Right lung (tissue), 5 donors: ENCODE measurements around the gene PTH2. TPM values are rescaled to one million over a fixed set of nuclear protein-coding genes. Genes with fewer than 3 reads are reported as not detected.
"Not testable (repeated sequence)": the region's sequence is repeated elsewhere in the genome, so short reads cannot be mapped to it uniquely, and the experiment has no call there.

Experiments
- DNase-seq, 2 donors: peaks; one replicate each; pipeline ENCODE4 v3.0.0-alpha.2; 2013
- polyA plus RNA-seq, 5 donors: library from polyadenylated mRNA; unstranded; fragments of 120-200 nt; gene quantifications; one replicate each; pipeline versions ENCODE4 v1.2.1 to v1.2.3, GENCODE V29; 2013; ENCODE audit warnings: inconsistent platforms in 1 of 5, low replicate concordance in 1 of 5; ENCODE audit not compliant: insufficient read length in 5 of 5, insufficient read depth in 1 of 5

Gene PTH2
- polyA plus RNA-seq, 5 donors = not detected

DNA sequence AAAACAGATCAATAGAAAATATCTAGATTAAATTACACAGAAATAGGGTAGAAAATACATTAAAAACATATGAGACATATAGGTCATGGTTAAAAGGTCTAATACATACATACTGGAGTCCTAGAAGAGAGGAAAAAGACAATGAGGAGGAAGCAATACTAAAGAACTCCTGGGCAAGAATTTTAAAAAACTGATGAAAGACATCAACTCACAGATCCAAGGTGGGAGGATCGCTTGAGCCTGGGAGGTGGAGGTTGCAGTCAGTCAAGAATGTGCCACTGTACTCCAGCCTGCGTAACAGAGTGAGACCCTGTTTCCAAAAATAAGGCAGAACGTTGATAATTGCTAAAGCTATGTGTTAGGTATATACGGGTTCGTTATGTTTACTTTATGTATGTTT lies 40.6 kb downstream of the PTH2 start:
- no peak for DNase-seq

DNA sequence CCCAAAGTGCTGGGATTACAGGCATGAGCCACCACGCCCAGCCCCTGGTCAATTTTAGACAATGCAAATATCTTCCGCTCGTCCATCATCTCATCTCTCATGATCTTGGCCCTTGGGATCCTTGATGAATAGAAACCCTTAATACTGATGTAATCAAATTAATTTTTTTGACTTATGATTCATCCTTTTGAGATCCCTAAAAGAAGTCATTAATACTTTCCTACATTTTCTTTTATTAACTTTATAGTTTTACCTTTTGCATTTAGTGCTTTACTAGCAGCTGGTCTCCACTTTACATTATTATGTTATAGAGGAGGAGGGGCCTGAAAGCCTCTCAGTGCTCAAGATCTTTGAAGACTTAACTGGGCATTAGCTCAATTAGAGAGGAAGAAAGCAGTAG lies 42.9 kb downstream of the PTH2 start:
- DNase-seq = no peak

DNA sequence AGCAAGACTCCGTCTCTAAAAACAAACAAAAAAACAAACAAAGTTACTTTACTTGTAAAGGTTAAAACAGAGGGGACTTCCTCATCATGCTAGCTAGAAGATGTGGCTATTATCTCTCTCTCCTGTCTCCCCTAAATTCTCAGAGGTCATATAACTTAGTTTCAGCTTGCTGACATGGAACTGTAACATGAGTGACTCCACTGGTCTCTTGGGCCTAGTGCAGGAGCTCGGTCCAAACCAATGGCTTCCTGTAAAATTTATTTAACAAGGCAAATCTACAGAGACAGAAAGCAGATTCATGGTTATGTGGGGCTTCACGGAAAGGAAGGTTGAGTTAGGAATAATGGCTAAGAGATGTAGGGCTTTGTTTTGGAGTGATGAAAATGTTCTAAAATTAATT lies 44.7 kb downstream of the PTH2 start:
- DNase-seq = no peak

DNA sequence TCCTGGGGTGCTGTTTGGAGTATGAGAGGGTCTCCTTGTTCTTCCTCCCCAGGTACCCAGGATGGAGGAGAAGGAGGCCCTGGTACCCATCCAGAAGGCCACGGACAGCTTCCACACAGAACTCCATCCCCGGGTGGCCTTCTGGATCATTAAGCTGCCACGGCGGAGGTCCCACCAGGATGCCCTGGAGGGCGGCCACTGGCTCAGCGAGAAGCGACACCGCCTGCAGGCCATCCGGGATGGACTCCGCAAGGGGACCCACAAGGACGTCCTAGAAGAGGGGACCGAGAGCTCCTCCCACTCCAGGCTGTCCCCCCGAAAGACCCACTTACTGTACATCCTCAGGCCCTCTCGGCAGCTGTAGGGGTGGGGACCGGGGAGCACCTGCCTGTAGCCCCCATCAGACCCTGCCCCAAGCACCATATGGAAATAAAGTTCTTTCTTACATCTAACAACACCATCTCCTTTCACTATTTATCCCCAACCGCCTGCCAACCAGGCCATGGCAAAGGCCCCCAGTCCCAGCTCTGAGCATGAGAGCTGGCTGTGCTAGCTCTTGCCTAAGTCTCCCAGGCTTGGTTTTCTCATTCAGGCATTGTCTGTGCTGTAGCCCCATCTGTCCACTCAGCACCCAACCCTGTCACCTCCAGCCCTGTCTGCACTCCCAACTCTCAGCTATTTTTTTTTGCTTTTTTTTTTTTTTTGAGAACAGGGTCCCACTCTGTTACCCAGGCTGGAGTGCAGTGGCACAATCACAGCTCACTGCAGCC lies 48.4 kb downstream of the PTH2 start:
- DNase-seq = no peak

DNA sequence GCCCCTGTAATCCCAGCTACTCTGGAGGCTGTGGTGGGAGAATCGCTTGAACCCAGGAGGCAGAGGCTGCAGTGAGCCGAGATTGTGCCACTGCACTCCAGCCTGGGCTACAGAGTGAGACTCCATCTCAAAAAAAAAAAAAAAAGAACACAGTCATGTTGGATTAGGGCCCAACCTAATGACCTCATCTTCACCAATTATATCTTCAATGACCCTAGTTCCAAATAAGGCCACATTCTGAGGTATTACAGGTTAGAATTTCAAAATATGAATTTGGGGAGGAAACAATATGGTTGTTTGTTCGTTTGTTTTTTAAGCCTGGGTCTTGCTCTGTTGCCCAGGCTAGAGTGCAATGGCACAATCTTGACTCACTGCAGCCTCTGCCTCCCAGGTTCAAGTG lies 50.1 kb downstream of the PTH2 start:
- DNase-seq = not testable (repeated sequence)

Other genes starting within 250 kb of the PTH2 start
- 1 to 10 TPM; 2.7 to 5.3 (median 3.9) TPM for gene SLC6A16, start 98.2 kb downstream of the PTH2 start, polyA plus RNA-seq
- 10 to 100 TPM; 35.1 to 50.8 (median 44.1) TPM for gene CD37, start 88.0 kb downstream of the PTH2 start, polyA plus RNA-seq
- 100 to 1,000 TPM; 105 to 138 (median 117) TPM for gene TEAD2, start 61.0 kb downstream of the PTH2 start, polyA plus RNA-seq
- gene DKKL1, start 59.6 kb downstream of the PTH2 start, polyA plus RNA-seq = 1 to 10 TPM; 2.4 to 5.0 (median 3.6) TPM
- not detected for gene KASH5, start 35.2 kb downstream of the PTH2 start, polyA plus RNA-seq
- gene GFY, start 1.9 kb upstream of the PTH2 start, polyA plus RNA-seq = not detected
- gene SLC17A7, start 18.1 kb upstream of the PTH2 start, polyA plus RNA-seq = under 1 TPM; 0.31 to 0.51 (median 0.34) TPM
- 10 to 100 TPM; 66.9 to 88.7 (median 78.2) TPM for gene PIH1D1, start 28.4 kb upstream of the PTH2 start, polyA plus RNA-seq
- gene ALDH16A1, start 29.8 kb upstream of the PTH2 start, polyA plus RNA-seq = 10 to 100 TPM; 12.8 to 24.3 (median 14.0) TPM
- 10 to 100 TPM in 1 of 5 donors, 1 to 10 TPM in 4; 4.8 to 10.1 (median 6.5) TPM for gene FLT3LG, start 50.8 kb upstream of the PTH2 start, polyA plus RNA-seq
- 1,000 to 10,000 TPM; 3,241 to 4,813 (median 3,633) TPM for gene RPL13A, start 64.2 kb upstream of the PTH2 start, polyA plus RNA-seq
- gene RPS11, start 73.0 kb upstream of the PTH2 start, polyA plus RNA-seq = 1,000 to 10,000 TPM; 3,362 to 3,985 (median 3,582) TPM
- 100 to 1,000 TPM; 258 to 406 (median 318) TPM for gene FCGRT, start 89.2 kb upstream of the PTH2 start, polyA plus RNA-seq
- 10 to 100 TPM; 13.9 to 48.4 (median 21.5) TPM for gene RCN3, start 104.6 kb upstream of the PTH2 start, polyA plus RNA-seq
- 10 to 100 TPM; 51.0 to 80.7 (median 59.0) TPM for gene NOSIP, start 157.1 kb upstream of the PTH2 start, polyA plus RNA-seq
- gene PRRG2, start 157.9 kb upstream of the PTH2 start, polyA plus RNA-seq = 1 to 10 TPM; 3.3 to 6.1 (median 4.4) TPM
- gene PRR12, start 167.7 kb upstream of the PTH2 start, polyA plus RNA-seq = 10 to 100 TPM; 15.9 to 35.4 (median 23.7) TPM
- 10 to 100 TPM; 20.3 to 39.5 (median 24.7) TPM for gene RRAS, start 216.7 kb upstream of the PTH2 start, polyA plus RNA-seq
- 10 to 100 TPM; 18.4 to 45.0 (median 31.3) TPM for gene SCAF1, start 218.8 kb upstream of the PTH2 start, polyA plus RNA-seq
- gene IRF3, start 242.4 kb upstream of the PTH2 start, polyA plus RNA-seq = 10 to 100 TPM; 48.9 to 87.5 (median 73.7) TPM
- gene BCL2L12, start 242.5 kb upstream of the PTH2 start, polyA plus RNA-seq = 10 to 100 TPM; 20.2 to 34.8 (median 24.7) TPM